ENCODE measurements around the gene ABCG1. TPM values are rescaled to one million over a fixed set of nuclear protein-coding genes. Genes with fewer than 3 reads are reported as not detected.
A peak's percentile ranks its signal among the peaks of the same experiment; 100 is the strongest.

Gene ABCG1
- total and polyA plus RNA-seq, 3 experiments from 2014 or later = 3.7 to 15.7 (median 3.8) TPM

GRCh38 chr21:42214081-42214750 lies 4.7 kb upstream of the ABCG1 start:
- ChIA-PET CTCF (interaction anchor here (0.6 to 1.3 kb wide), 2 partner anchors 12 to 45 kb away, joined by 3 read pairs; no protein-coding TSS in a partner anchor), POLR2A (no interaction called here)
- Mint-ChIP-seq H3K4me1 (peaks cover 0 to 3% (median 0%) of the 10 kb centered on the region in 3 donors), H3K27me3 (peaks cover 0 to 1% of the 10 kb centered on the region in 2 donors), H3K9me3 (peaks cover 0 to 2% (median 0%) of the 10 kb centered on the region in 5 donors), H3K27ac (peak overlapping the region in 2 of 8 donors; percentile 19 to 26), H3K4me3 (peak overlapping the region in 1 of 7 donors; percentile 48), H3K36me3 (peaks cover 0 to 9% (median 0%) of the 10 kb centered on the region in 3 donors)
- no peaks in the 10 kb centered on the region for H3K36me3 ChIP-seq (ENCODE audit: insufficient read depth, low read length)
- H3K4me1 ChIP-seq (ENCODE audit: insufficient read depth, low read length) = no peaks in the 10 kb centered on the region
- no peak for DNase-seq
- no peaks in the 10 kb centered on the region for H3K27me3 ChIP-seq (ENCODE audit: insufficient read depth, low read length, poor library complexity, severe bottlenecking)
- no peak overlapping the region for H3K4me3 ChIP-seq (ENCODE audit: low read length)
- H3K9me3 ChIP-seq (ENCODE audit: low read length) = no peaks in the 10 kb centered on the region
- no peak overlapping the region for H3K27ac ChIP-seq (ENCODE audit: low read depth, low read length)

- H3K27me3 ChIP-seq (ENCODE audit: insufficient read depth, low read length, poor library complexity, severe bottlenecking) = no peaks in the 10 kb centered on the region
- H3K4me3 ChIP-seq (ENCODE audit: low read length) = no peak overlapping the region
- Mint-ChIP-seq H3K4me1 (peaks cover under 1 to 4% (median 2%) of the 10 kb centered on the region in 3 donors), H3K4me3 (no peak overlapping the region), H3K27me3 (peaks cover 0 to 1% of the 10 kb centered on the region in 2 donors), H3K9me3 (peaks cover 0 to 2% (median 0%) of the 10 kb centered on the region in 5 donors), H3K36me3 (peaks cover 0 to 9% (median 1%) of the 10 kb centered on the region in 3 donors), H3K27ac (peak overlapping the region in 1 of 8 donors; percentile 14)
- H3K9me3 ChIP-seq (ENCODE audit: low read length) = no peaks in the 10 kb centered on the region
- ChIA-PET POLR2A (no interaction called here), CTCF (interaction anchor here (0.6 kb wide), 1 partner anchor 12 kb away, joined by 3 read pairs; no protein-coding TSS in a partner anchor)
- no peaks in the 10 kb centered on the region for H3K36me3 ChIP-seq (ENCODE audit: insufficient read depth, low read length)
- no peak overlapping the region for H3K27ac ChIP-seq (ENCODE audit: low read depth, low read length)
- H3K4me1 ChIP-seq (ENCODE audit: insufficient read depth, low read length) = no peaks in the 10 kb centered on the region
- no peak for DNase-seq
Observed at GRCh38 chr21:42214921-42215320, 4.0 kb upstream of the ABCG1 start.

GRCh38 chr21:42215942-42216725 lies 2.8 kb upstream of the ABCG1 start:
- Mint-ChIP-seq H3K9me3 (peaks cover 0 to 2% (median 0%) of the 10 kb centered on the region in 5 donors), H3K4me1 (peaks cover 7 to 13% (median 12%) of the 10 kb centered on the region in 3 donors), H3K4me3 (peak overlapping the region in 1 of 7 donors; percentile 67), H3K36me3 (peaks cover 0 to 9% (median 6%) of the 10 kb centered on the region in 3 donors), H3K27me3 (no peaks in the 10 kb centered on the region), H3K27ac (peak overlapping the region in 2 of 8 donors; percentile 8 to 55)
- CTCF ChIA-PET = no interaction called here
- Histone ChIP-seq H3K27ac (ENCODE audit: low read depth, low read length) (no peak overlapping the region), H3K4me1 (ENCODE audit: insufficient read depth, low read length) (peaks cover 8% of the 10 kb centered on the region), H3K4me3 (ENCODE audit: low read length) (no peak overlapping the region), H3K9me3 (ENCODE audit: low read length) (no peaks in the 10 kb centered on the region), H3K36me3 (ENCODE audit: insufficient read depth, low read length) (no peaks in the 10 kb centered on the region), H3K27me3 (ENCODE audit: insufficient read depth, low read length, poor library complexity, severe bottlenecking) (no peaks in the 10 kb centered on the region)
- POLR2A ChIA-PET = no interaction called here
- no peak for DNase-seq

- ChIA-PET CTCF (interaction anchor here (1.2 kb wide), 1 partner anchor 22 kb away, joined by 4 read pairs; no protein-coding TSS in a partner anchor), POLR2A (no interaction called here)
- Histone ChIP-seq H3K4me3 (ENCODE audit: low read length) (no peak overlapping the region), H3K27me3 (ENCODE audit: insufficient read depth, low read length, poor library complexity, severe bottlenecking) (no peaks in the 10 kb centered on the region), H3K9me3 (ENCODE audit: low read length) (no peaks in the 10 kb centered on the region), H3K4me1 (ENCODE audit: insufficient read depth, low read length) (peaks cover 14% of the 10 kb centered on the region), H3K36me3 (ENCODE audit: insufficient read depth, low read length) (no peaks in the 10 kb centered on the region), H3K27ac (ENCODE audit: low read depth, low read length) (no peak overlapping the region)
- no peak for DNase-seq
- no peaks in the 10 kb centered on the region for H3K27me3 Mint-ChIP-seq
- peaks cover 0 to 2% (median 0%) of the 10 kb centered on the region in 5 donors for H3K9me3 Mint-ChIP-seq
- peak overlapping the region in 2 of 8 donors; percentile 38 to 50 for H3K27ac Mint-ChIP-seq
- peaks cover 1 to 10% (median 9%) of the 10 kb centered on the region in 3 donors for H3K36me3 Mint-ChIP-seq
- H3K4me3 Mint-ChIP-seq = peak overlapping the region in 6 of 7 donors; percentile 5 to 71 (median 46)
- H3K4me1 Mint-ChIP-seq = peaks cover 7 to 21% (median 16%) of the 10 kb centered on the region in 3 donors
Observed at GRCh38 chr21:42216726-42217572, 2.0 kb upstream of the ABCG1 start.

- Mint-ChIP-seq H3K36me3 (peaks cover 2 to 22% (median 4%) of the 10 kb centered on the region in 3 donors), H3K27me3 (no peaks in the 10 kb centered on the region), H3K4me1 (peaks cover 16 to 39% (median 30%) of the 10 kb centered on the region in 3 donors), H3K4me3 (peak overlapping the region; percentile 89 to 95 (median 94)), H3K9me3 (peaks cover 0 to 2% (median 0%) of the 10 kb centered on the region in 5 donors), H3K27ac (peak overlapping the region; percentile 86 to 98 (median 94))
- H3K27ac ChIP-seq (ENCODE audit: low read depth, low read length) = peak overlapping the region; percentile 86
- H3K36me3 ChIP-seq (ENCODE audit: insufficient read depth, low read length) = no peaks in the 10 kb centered on the region
- POLR2A ChIA-PET = interaction anchor here (0.6 to 2.7 kb wide), 9 partner anchors 9 to 211 kb away, joined by 3 to 22 read pairs (median 4); partner anchors contain the start of gene UBASH3A
- CTCF ChIA-PET = interaction anchor here (0.7 to 3.0 kb wide), 13 partner anchors 14 to 84 kb away, joined by 3 to 19 read pairs (median 4); no protein-coding TSS in a partner anchor
- peaks cover 14% of the 10 kb centered on the region for H3K4me1 ChIP-seq (ENCODE audit: insufficient read depth, low read length)
- H3K4me3 ChIP-seq (ENCODE audit: low read length) = peak overlapping the region; percentile 83
- peak in 2 of 5 donors; percentile 16 to 54 for DNase-seq
- no peaks in the 10 kb centered on the region for H3K27me3 ChIP-seq (ENCODE audit: insufficient read depth, low read length, poor library complexity, severe bottlenecking)
- no peaks in the 10 kb centered on the region for H3K9me3 ChIP-seq (ENCODE audit: low read length)
Observed at GRCh38 chr21:42219606-42220137, 732 bp downstream of the ABCG1 start.

GRCh38 chr21:42220138-42220701 lies 1.3 kb downstream of the ABCG1 start:
- H3K4me1 Mint-ChIP-seq = peaks cover 18 to 44% (median 36%) of the 10 kb centered on the region in 3 donors
- CTCF ChIA-PET = interaction anchor here (0.7 to 3.0 kb wide), 12 partner anchors 14 to 75 kb away, joined by 3 to 19 read pairs (median 6); no protein-coding TSS in a partner anchor
- Histone ChIP-seq H3K4me3 (ENCODE audit: low read length) (peak overlapping the region; percentile 83), H3K27ac (ENCODE audit: low read depth, low read length) (peak overlapping the region; percentile 86), H3K27me3 (ENCODE audit: insufficient read depth, low read length, poor library complexity, severe bottlenecking) (no peaks in the 10 kb centered on the region), H3K36me3 (ENCODE audit: insufficient read depth, low read length) (no peaks in the 10 kb centered on the region), H3K4me1 (ENCODE audit: insufficient read depth, low read length) (peaks cover 14% of the 10 kb centered on the region), H3K9me3 (ENCODE audit: low read length) (no peaks in the 10 kb centered on the region)
- POLR2A ChIA-PET = interaction anchor here (0.6 to 2.7 kb wide), 9 partner anchors 9 to 212 kb away, joined by 3 to 22 read pairs (median 4); partner anchors contain the start of gene UBASH3A
- DNase-seq = peak; percentile 62 to 91 (median 86)
- H3K4me3 Mint-ChIP-seq = peak overlapping the region; percentile 89 to 95 (median 94)
- peaks cover 2 to 28% (median 4%) of the 10 kb centered on the region in 3 donors for H3K36me3 Mint-ChIP-seq
- H3K27me3 Mint-ChIP-seq = no peaks in the 10 kb centered on the region
- H3K27ac Mint-ChIP-seq = peak overlapping the region; percentile 86 to 98 (median 94)
- peaks cover 0 to 2% (median 0%) of the 10 kb centered on the region in 5 donors for H3K9me3 Mint-ChIP-seq
